Suprapubic skin (tissue), 4 donors: ENCODE results near the gene POLR2C. TPM values are rescaled to one million over a fixed set of nuclear protein-coding genes. Genes with fewer than 3 reads are reported as not detected.

Experiments used
- DNase-seq, 2 donors: peaks; one replicate each; pipeline ENCODE4 v3.0.0-alpha.2; 2019; ENCODE audit warnings: low spot score in 2 of 2
- H3K27ac ChIP-seq: fragments of 200-600 bp; sonication (generic); one replicate; pipeline ENCODE4 v1.5.1; 2019
- H3K27me3 ChIP-seq: fragments of 200-600 bp; sonication (generic); one replicate; pipeline ENCODE4 v1.5.1; 2019
- H3K36me3 ChIP-seq: fragments of 200-600 bp; sonication (generic); one replicate; pipeline ENCODE4 v1.5.1; 2019
- H3K4me1 ChIP-seq: fragments of 200-600 bp; sonication (generic); one replicate; pipeline ENCODE4 v1.5.1; 2019
- H3K4me3 ChIP-seq: fragments of 200-600 bp; sonication (generic); one replicate; pipeline ENCODE4 v1.5.1; 2019; ENCODE audit warnings: mild to moderate bottlenecking
- H3K9me3 ChIP-seq: fragments of 200-600 bp; sonication (generic); one replicate; pipeline ENCODE4 v1.5.1; 2019
- EP300 ChIP-seq: sonication (generic); formaldehyde crosslinking; IDR thresholded peaks from one replicate; pipeline ENCODE4 v1.6.1; 2017; ENCODE audit warnings: antibody characterized with exemption
- POLR2A ChIP-seq, 2 donors: fragments of 450-650 bp; IDR thresholded peaks; one replicate each; pipeline ENCODE4 v1.6.1; 2017; ENCODE audit warnings: antibody characterized with exemption in 2 of 2, mild to moderate bottlenecking in 2 of 2, moderate library complexity in 2 of 2
- POLR2AphosphoS5 ChIP-seq, 3 donors: sonication (generic); formaldehyde crosslinking; IDR thresholded peaks; one replicate each; pipeline ENCODE4 v1.6.1; 2017; ENCODE audit warnings: antibody characterized with exemption in 3 of 3
- WGBS: methylation state at CpG from one replicate; pipeline ENCODE4 v1.1.5; 2018; 5-methylcytosine and 5-hydroxymethylcytosine counted together
- total RNA-seq, 4 donors: library from RNA; depleted of rRNA; stranded (reverse); fragments of >200 nt; gene quantifications; one replicate each; pipeline ENCODE4 v1.1.0, GENCODE V29; 2016
- TF ChIP-seq, protein P1 (sequence below), 2 donors: fragments of 200-600 bp in 1 of 2; fragments of 450-650 bp in 1 of 2; sonication (generic) in 1 of 2; IDR thresholded peaks; one replicate each; pipeline ENCODE4 v1.5.1; 2016 to 2019; ENCODE audit warnings: antibody characterized with exemption in 2 of 2, mild to moderate bottlenecking in 1 of 2, moderate library complexity in 1 of 2

POLR2C gene
- total RNA-seq, 4 donors from 2014 or later: 65.0 to 80.3 (median 72.0) TPM

GRCh38 chr16:57502048-57502775 is 39.7 kb downstream of the POLR2C start:
- no peak for DNase-seq
- H3K36me3 ChIP-seq: no peaks in the 10 kb centered on the region
- no peaks in the 10 kb centered on the region for H3K4me1 ChIP-seq
- H3K4me3 ChIP-seq: no peak overlapping the region
- 85% methylated on average over 12 of the region's 12 CpGs for WGBS
- TF ChIP-seq POLR2AphosphoS5 (IDR thresholded peaks at IDR 0.05) (no peak), POLR2A (IDR thresholded peaks at IDR 0.05) (no peak), EP300 (no peak)
- TF ChIP-seq, protein P1, sequence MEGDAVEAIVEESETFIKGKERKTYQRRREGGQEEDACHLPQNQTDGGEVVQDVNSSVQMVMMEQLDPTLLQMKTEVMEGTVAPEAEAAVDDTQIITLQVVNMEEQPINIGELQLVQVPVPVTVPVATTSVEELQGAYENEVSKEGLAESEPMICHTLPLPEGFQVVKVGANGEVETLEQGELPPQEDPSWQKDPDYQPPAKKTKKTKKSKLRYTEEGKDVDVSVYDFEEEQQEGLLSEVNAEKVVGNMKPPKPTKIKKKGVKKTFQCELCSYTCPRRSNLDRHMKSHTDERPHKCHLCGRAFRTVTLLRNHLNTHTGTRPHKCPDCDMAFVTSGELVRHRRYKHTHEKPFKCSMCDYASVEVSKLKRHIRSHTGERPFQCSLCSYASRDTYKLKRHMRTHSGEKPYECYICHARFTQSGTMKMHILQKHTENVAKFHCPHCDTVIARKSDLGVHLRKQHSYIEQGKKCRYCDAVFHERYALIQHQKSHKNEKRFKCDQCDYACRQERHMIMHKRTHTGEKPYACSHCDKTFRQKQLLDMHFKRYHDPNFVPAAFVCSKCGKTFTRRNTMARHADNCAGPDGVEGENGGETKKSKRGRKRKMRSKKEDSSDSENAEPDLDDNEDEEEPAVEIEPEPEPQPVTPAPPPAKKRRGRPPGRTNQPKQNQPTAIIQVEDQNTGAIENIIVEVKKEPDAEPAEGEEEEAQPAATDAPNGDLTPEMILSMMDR (IDR thresholded peaks at IDR 0.05): no peak
- no peaks in the 10 kb centered on the region for H3K27me3 ChIP-seq
- H3K9me3 ChIP-seq: no peaks in the 10 kb centered on the region
- H3K27ac ChIP-seq: no peak overlapping the region

DNA sequence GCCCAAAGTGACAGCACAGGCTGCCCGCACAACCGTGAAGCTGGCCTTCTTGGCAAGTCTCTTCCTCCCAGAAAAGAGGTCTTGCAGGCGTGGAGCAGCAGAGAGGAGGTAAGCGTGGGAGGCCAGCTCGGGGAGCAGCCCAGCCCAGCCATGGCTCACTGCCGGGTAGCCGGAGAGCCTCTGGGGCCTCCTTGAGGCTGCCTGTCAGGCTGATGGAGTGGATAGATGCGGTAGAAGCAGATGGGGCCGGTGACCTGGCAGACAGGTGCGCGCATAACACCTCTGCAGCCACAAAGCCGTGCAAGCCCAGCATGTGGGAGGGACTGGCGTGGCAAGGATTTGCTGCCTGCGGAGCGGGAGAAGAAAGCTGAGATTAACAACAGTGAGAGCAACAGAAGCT is 40.9 kb downstream of the POLR2C start:
- 70% methylated on average over 10 of the region's 15 CpGs for WGBS
- H3K4me1 ChIP-seq: no peaks in the 10 kb centered on the region

DNA sequence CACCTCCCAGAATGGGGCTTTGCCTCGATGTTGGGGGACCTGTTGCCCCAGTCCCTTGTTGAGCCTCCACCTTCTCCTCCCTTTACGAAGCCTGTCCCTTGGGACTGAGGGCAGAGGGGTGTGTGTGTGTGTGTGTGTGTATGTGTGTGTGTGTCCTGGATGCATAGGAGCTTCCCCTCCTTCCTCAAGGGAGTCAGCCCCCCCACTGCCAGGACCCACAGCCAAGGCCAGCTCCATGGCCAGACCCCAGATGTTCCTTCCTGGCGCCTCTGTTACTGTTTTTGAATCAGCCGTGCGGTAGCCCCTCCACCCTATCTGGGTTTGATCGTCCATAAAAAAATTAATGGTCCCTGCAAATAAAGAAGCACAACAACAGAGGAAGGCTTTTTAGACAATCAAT is 41.5 kb downstream of the POLR2C start:
- Histone ChIP-seq H3K9me3 (no peaks in the 10 kb centered on the region), H3K4me1 (no peaks in the 10 kb centered on the region), H3K27ac (no peak overlapping the region), H3K36me3 (no peaks in the 10 kb centered on the region), H3K27me3 (no peaks in the 10 kb centered on the region), H3K4me3 (no peak overlapping the region)
- 61% methylated on average over 5 of the region's 6 CpGs for WGBS
- TF ChIP-seq POLR2A (IDR thresholded peaks at IDR 0.05) (no peak), EP300 (no peak), POLR2AphosphoS5 (IDR thresholded peaks at IDR 0.05) (no peak)
- TF ChIP-seq, protein P1 (IDR thresholded peaks at IDR 0.05): no peak
- no peak for DNase-seq

More for the DNA sequence above, 40.9 kb downstream of the POLR2C start:
- Histone ChIP-seq H3K9me3 (no peaks in the 10 kb centered on the region), H3K36me3 (no peaks in the 10 kb centered on the region), H3K27me3 (no peaks in the 10 kb centered on the region), H3K4me3 (no peak overlapping the region), H3K27ac (no peak overlapping the region)
- TF ChIP-seq POLR2AphosphoS5 (IDR thresholded peaks at IDR 0.05) (no peak), POLR2A (IDR thresholded peaks at IDR 0.05) (no peak), EP300 (no peak)
- TF ChIP-seq, protein P1 (IDR thresholded peaks at IDR 0.05): no peak
- no peak for DNase-seq

- Histone ChIP-seq H3K27me3 (no peaks in the 10 kb centered on the region), H3K27ac (no peak overlapping the region), H3K4me1 (no peaks in the 10 kb centered on the region), H3K36me3 (no peaks in the 10 kb centered on the region), H3K9me3 (no peaks in the 10 kb centered on the region), H3K4me3 (no peak overlapping the region)
- WGBS: 90% methylated on average over 5 of the region's 5 CpGs
- no peak for DNase-seq
- TF ChIP-seq POLR2AphosphoS5 (IDR thresholded peaks at IDR 0.05): no peak
- TF ChIP-seq POLR2A (IDR thresholded peaks at IDR 0.05): no peak
- no peak for TF ChIP-seq EP300
Observed at GRCh38 chr16:57504491-57504890, 42.0 kb downstream of the POLR2C start.

- H3K36me3 ChIP-seq: no peaks in the 10 kb centered on the region
- 78% methylated on average over 6 of the region's 6 CpGs for WGBS
- no peak overlapping the region for H3K4me3 ChIP-seq
- H3K4me1 ChIP-seq: no peaks in the 10 kb centered on the region
- no peak for DNase-seq
- H3K27me3 ChIP-seq: no peaks in the 10 kb centered on the region
- no peak for TF ChIP-seq POLR2AphosphoS5 (IDR thresholded peaks at IDR 0.05)
- no peak for TF ChIP-seq EP300
- no peak for TF ChIP-seq POLR2A (IDR thresholded peaks at IDR 0.05)
- TF ChIP-seq, protein P1 (IDR thresholded peaks at IDR 0.05): no peak
- no peak overlapping the region for H3K27ac ChIP-seq
- no peaks in the 10 kb centered on the region for H3K9me3 ChIP-seq
Observed at GRCh38 chr16:57505169-57505568, 42.7 kb downstream of the POLR2C start.
